IMR-90 (cell line): ENCODE results near the gene MOAP1.

Experiments
- CEBPB ChIP-seq: IDR thresholded peaks from 2 replicates; pipeline ENCODE4 v1.6.1; 2012; ENCODE audit warnings: low read depth, low read length, improper control_type of control experiment
- POLR2A ChIP-seq: IDR thresholded peaks from 2 replicates; pipeline ENCODE4 v1.6.1; 2012; ENCODE audit warnings: mild to moderate bottlenecking, low read depth, low read length

GRCh38 chr14:93223565-93223964 is 38.9 kb upstream of the MOAP1 start:
- no peak for TF ChIP-seq POLR2A
- TF ChIP-seq CEBPB = no peak
